Measurements from ENCODE around the gene BTN1A1. TPM values are rescaled to one million over a fixed set of nuclear protein-coding genes. Genes with fewer than 3 reads are reported as not detected.
A peak's percentile ranks its signal among the peaks of the same experiment; 100 is the strongest.

The BTN1A1 gene
- polyA plus RNA-seq, 3 donors = not detected

GRCh38 chr6:26532699-26533531, 32.8 kb downstream of the BTN1A1 start:
- no peak for TF ChIP-seq CTCF (IDR thresholded peaks at IDR 0.05)
- H3K79me2 ChIP-seq (ENCODE audit: insufficient read depth, low read length) = no peaks in the 10 kb centered on the region
- H2AFZ ChIP-seq (ENCODE audit: insufficient read depth, low read depth, low read length, poor library complexity, severe bottlenecking) = peak overlapping the region; percentile 84
- peaks cover 15 to 40% of the 10 kb centered on the region in 2 donors for H3K4me1 ChIP-seq (ENCODE audit: control insufficient read depth in 1 of 2, insufficient read depth in 2 of 2, low read length in 2 of 2)
- Mint-ChIP-seq H3K4me3 (peak overlapping the region; percentile 97), H3K27me3 (ENCODE audit: low read depth in 3 of 3) (peaks cover 2 to 3% (median 3%) of the 10 kb centered on the region in 3 donors), H3K27ac (peak overlapping the region; percentile 57 to 87 (median 77)), H3K9me3 (no peaks in the 10 kb centered on the region), H3K36me3 (no peaks in the 10 kb centered on the region), H3K4me1 (peaks cover 34% of the 10 kb centered on the region)
- H3K27me3 ChIP-seq (ENCODE audit: control insufficient read depth in 2 of 2, insufficient read depth in 2 of 2, low read length in 2 of 2) = no peaks in the 10 kb centered on the region
- 0% methylated on average over 11 of the region's 28 CpGs for WGBS (ENCODE audit: insufficient coverage)
- peak overlapping the region; percentile 33 for H3K9ac ChIP-seq (ENCODE audit: insufficient read depth, low read length, poor library complexity, severe bottlenecking)
- H3K4me2 ChIP-seq (replicated peaks; ENCODE audit: extremely low read depth, low read length, poor library complexity, severe bottlenecking) = peak overlapping the region; percentile 79
- intact Hi-C loops (cut with micrococcal nuclease) = loop anchor here (5.0 to 10.0 kb wide), 3 partner anchors 34 to 1552 kb away; partner anchors contain the start of gene ZNF165 (in 1 of the 2)
- DNase-seq = peak; percentile 81 to 95 (median 83)
- no peaks in the 10 kb centered on the region for H4K20me1 ChIP-seq (ENCODE audit: insufficient read depth, low read length)
- no peaks in the 10 kb centered on the region for H3K9me3 ChIP-seq (replicated peaks in 1 of 2; ENCODE audit: control insufficient read depth in 1 of 2, insufficient read depth in 1 of 2, low read length in 2 of 2)
- H3K4me3 ChIP-seq (replicated peaks in 1 of 3; ENCODE audit: low read depth in 2 of 3, low read length in 3 of 3) = peak overlapping the region; percentile 49 to 80 (median 60)
- no peaks in the 10 kb centered on the region for H3K36me3 ChIP-seq (replicated peaks in 1 of 2; ENCODE audit: control insufficient read depth in 1 of 2, insufficient read depth in 2 of 2, low read length in 2 of 2)
- H3K27ac ChIP-seq (ENCODE audit: low read depth in 1 of 2, low read length in 2 of 2) = peak overlapping the region; percentile 13 to 28

GRCh38 chr6:26533532-26533931, 33.4 kb downstream of the BTN1A1 start:
- Histone ChIP-seq H3K36me3 (replicated peaks in 1 of 2; ENCODE audit: control insufficient read depth in 1 of 2, insufficient read depth in 2 of 2, low read length in 2 of 2) (no peaks in the 10 kb centered on the region), H3K79me2 (ENCODE audit: insufficient read depth, low read length) (peaks cover 4% of the 10 kb centered on the region), H3K4me3 (replicated peaks in 1 of 3; ENCODE audit: low read depth in 2 of 3, low read length in 3 of 3) (peak overlapping the region; percentile 49 to 80 (median 60)), H3K4me2 (replicated peaks; ENCODE audit: extremely low read depth, low read length, poor library complexity, severe bottlenecking) (peak overlapping the region; percentile 79), H2AFZ (ENCODE audit: insufficient read depth, low read depth, low read length, poor library complexity, severe bottlenecking) (peak overlapping the region; percentile 84), H3K9me3 (replicated peaks in 1 of 2; ENCODE audit: control insufficient read depth in 1 of 2, insufficient read depth in 1 of 2, low read length in 2 of 2) (no peaks in the 10 kb centered on the region), H3K4me1 (ENCODE audit: control insufficient read depth in 1 of 2, insufficient read depth in 2 of 2, low read length in 2 of 2) (peaks cover 17 to 42% of the 10 kb centered on the region in 2 donors), H3K27ac (ENCODE audit: low read depth in 1 of 2, low read length in 2 of 2) (no peak overlapping the region), H3K9ac (ENCODE audit: insufficient read depth, low read length, poor library complexity, severe bottlenecking) (peak overlapping the region; percentile 33), H3K27me3 (ENCODE audit: control insufficient read depth in 2 of 2, insufficient read depth in 2 of 2, low read length in 2 of 2) (no peaks in the 10 kb centered on the region), H4K20me1 (ENCODE audit: insufficient read depth, low read length) (no peaks in the 10 kb centered on the region)
- WGBS (ENCODE audit: insufficient coverage) = no CpG with 5 or more reads among the region's 1 CpG
- Mint-ChIP-seq H3K36me3 (no peaks in the 10 kb centered on the region), H3K4me3 (peak overlapping the region; percentile 97), H3K27me3 (ENCODE audit: low read depth in 3 of 3) (peaks cover 2 to 3% (median 3%) of the 10 kb centered on the region in 3 donors), H3K4me1 (peaks cover 34% of the 10 kb centered on the region), H3K27ac (no peak overlapping the region), H3K9me3 (no peaks in the 10 kb centered on the region)
- no peak for TF ChIP-seq CTCF (IDR thresholded peaks at IDR 0.05)
- intact Hi-C loops (cut with micrococcal nuclease) = loop anchor here (5.0 to 10.0 kb wide), 3 partner anchors 34 to 1551 kb away; partner anchors contain the start of gene ZNF165 (in 1 of the 2)
- no peak for DNase-seq

Measured in CD14-positive monocyte (primary cell).